Suprapubic skin (tissue), 4 donors: ENCODE results near the gene C1QTNF2.

Experiments
- CTCF ChIP-seq, 2 donors: fragments of 200-600 bp in 1 of 2; fragments of 450-650 bp in 1 of 2; sonication (generic) in 1 of 2; IDR thresholded peaks; one replicate each; pipeline ENCODE4 v1.5.1; 2016 to 2019; ENCODE audit warnings: antibody characterized with exemption in 2 of 2, mild to moderate bottlenecking in 1 of 2, moderate library complexity in 1 of 2
- POLR2A ChIP-seq, 2 donors: fragments of 450-650 bp; IDR thresholded peaks; one replicate each; pipeline ENCODE4 v1.6.1; 2017; ENCODE audit warnings: antibody characterized with exemption in 2 of 2, mild to moderate bottlenecking in 2 of 2, moderate library complexity in 2 of 2
- POLR2AphosphoS5 ChIP-seq, 3 donors: sonication (generic); formaldehyde crosslinking; IDR thresholded peaks; one replicate each; pipeline ENCODE4 v1.6.1; 2017; ENCODE audit warnings: antibody characterized with exemption in 3 of 3

- no peak for TF ChIP-seq CTCF (IDR thresholded peaks at IDR 0.05)
- TF ChIP-seq POLR2AphosphoS5 (IDR thresholded peaks at IDR 0.05), result no peak
- TF ChIP-seq POLR2A (IDR thresholded peaks at IDR 0.05), result no peak
Observed at GRCh38 chr5:160357861-160358411, 12.5 kb downstream of the C1QTNF2 start.
